BE2C (cell line): Measurements from ENCODE around the gene NDUFA5.
"Not testable (repeated sequence)": the region's sequence is repeated elsewhere in the genome, so short reads cannot be mapped to it uniquely, and the experiment has no call there.

Experiments used
- DNase-seq: peaks from one replicate; pipeline ENCODE4 v3.0.0-alpha.2; 2020
- H3K27me3 ChIP-seq: fragments of 250-450 bp; sonication (Bioruptor Pico); 2 replicates; pipeline ENCODE4 v1.5.1; 2020; ENCODE audit warnings: mild to moderate bottlenecking
- H3K36me3 ChIP-seq: fragments of 250-450 bp; sonication (Bioruptor Pico); 2 replicates; pipeline ENCODE4 v1.5.1; 2020; ENCODE audit warnings: mild to moderate bottlenecking
- H3K4me1 ChIP-seq: fragments of 250-450 bp; sonication (Bioruptor Pico); 2 replicates; pipeline ENCODE4 v1.5.1; 2020
- H3K4me3 ChIP-seq: 2 replicates; pipeline ENCODE4 v1.5.1; 2011; ENCODE audit warnings: low read depth, low read length
- H3K9me3 ChIP-seq: fragments of 250-450 bp; sonication (Bioruptor Pico); 2 replicates; pipeline ENCODE4 v1.5.1; 2020
- TF ChIP-seq, protein P1 (sequence below): IDR thresholded peaks from 2 replicates; pipeline ENCODE4 v1.5.1; 2012; ENCODE audit warnings: mild to moderate bottlenecking, low read depth, low read length

The NDUFA5 gene

DNA sequence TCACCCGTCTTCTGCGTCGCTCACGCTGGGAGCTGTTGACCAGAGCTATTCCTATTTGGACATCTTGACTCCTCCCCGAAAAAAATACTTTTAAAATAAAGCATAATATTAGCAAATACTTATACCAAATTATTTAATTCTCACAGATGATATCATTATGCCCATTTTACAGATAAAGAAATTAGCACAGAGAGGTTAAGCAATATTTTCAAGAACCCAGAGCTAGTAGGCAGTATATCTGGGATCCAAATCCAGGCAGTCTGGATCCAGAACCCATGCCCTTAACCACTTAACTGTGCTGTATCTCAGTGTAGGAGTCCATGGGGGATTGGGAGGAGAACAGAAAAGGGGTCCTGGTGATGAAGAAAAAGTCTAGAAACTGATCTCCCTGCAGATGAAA lies 29.4 kb downstream of the NDUFA5 start:
- no peak for DNase-seq
- H3K4me3 ChIP-seq, result no peak overlapping the region
- H3K36me3 ChIP-seq, result no peaks in the 10 kb centered on the region
- H3K9me3 ChIP-seq, result no peaks in the 10 kb centered on the region
- no peaks in the 10 kb centered on the region for H3K4me1 ChIP-seq
- no peaks in the 10 kb centered on the region for H3K27me3 ChIP-seq
- TF ChIP-seq, protein P1, sequence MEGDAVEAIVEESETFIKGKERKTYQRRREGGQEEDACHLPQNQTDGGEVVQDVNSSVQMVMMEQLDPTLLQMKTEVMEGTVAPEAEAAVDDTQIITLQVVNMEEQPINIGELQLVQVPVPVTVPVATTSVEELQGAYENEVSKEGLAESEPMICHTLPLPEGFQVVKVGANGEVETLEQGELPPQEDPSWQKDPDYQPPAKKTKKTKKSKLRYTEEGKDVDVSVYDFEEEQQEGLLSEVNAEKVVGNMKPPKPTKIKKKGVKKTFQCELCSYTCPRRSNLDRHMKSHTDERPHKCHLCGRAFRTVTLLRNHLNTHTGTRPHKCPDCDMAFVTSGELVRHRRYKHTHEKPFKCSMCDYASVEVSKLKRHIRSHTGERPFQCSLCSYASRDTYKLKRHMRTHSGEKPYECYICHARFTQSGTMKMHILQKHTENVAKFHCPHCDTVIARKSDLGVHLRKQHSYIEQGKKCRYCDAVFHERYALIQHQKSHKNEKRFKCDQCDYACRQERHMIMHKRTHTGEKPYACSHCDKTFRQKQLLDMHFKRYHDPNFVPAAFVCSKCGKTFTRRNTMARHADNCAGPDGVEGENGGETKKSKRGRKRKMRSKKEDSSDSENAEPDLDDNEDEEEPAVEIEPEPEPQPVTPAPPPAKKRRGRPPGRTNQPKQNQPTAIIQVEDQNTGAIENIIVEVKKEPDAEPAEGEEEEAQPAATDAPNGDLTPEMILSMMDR, result no peak

- not testable (repeated sequence) for H3K4me3 ChIP-seq, H3K4me1 ChIP-seq
Measured at GRCh38 chr7:123527712-123528225, 29.8 kb downstream of the NDUFA5 start.

DNA sequence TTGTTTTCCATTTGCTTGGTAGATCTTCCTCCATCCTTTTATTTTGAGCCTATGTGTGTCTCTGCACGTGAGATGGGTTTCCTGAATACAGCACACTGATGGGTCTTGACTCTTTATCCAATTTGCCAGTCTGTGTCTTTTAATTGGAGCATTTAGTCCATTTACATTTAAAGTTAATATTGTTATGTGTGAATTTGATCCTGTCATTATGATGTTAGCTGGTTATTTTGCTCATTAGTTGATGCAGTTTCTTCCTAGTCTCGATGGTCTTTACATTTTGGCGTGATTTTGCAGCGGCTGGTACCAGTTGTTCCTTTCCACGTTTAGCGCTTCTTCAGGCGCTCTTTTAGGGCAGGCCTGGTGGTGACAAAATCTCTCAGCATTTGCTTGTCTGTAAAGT lies 31.1 kb downstream of the NDUFA5 start:
- not testable (repeated sequence) for H3K36me3 ChIP-seq, H3K4me3 ChIP-seq, H3K4me1 ChIP-seq, H3K9me3 ChIP-seq, H3K27me3 ChIP-seq, DNase-seq

More at GRCh38 chr7:123527712-123528225, 29.8 kb downstream of the NDUFA5 start:
- H3K9me3 ChIP-seq, H3K36me3 ChIP-seq, H3K27me3 ChIP-seq, DNase-seq: not testable (repeated sequence)

GRCh38 chr7:123522066-123522465 lies 35.6 kb downstream of the NDUFA5 start:
- Histone ChIP-seq H3K4me3 (no peak overlapping the region), H3K27me3 (no peaks in the 10 kb centered on the region), H3K9me3 (no peaks in the 10 kb centered on the region), H3K36me3 (no peaks in the 10 kb centered on the region), H3K4me1 (no peaks in the 10 kb centered on the region)
- DNase-seq, result no peak
- TF ChIP-seq, protein P1, result no peak

DNA sequence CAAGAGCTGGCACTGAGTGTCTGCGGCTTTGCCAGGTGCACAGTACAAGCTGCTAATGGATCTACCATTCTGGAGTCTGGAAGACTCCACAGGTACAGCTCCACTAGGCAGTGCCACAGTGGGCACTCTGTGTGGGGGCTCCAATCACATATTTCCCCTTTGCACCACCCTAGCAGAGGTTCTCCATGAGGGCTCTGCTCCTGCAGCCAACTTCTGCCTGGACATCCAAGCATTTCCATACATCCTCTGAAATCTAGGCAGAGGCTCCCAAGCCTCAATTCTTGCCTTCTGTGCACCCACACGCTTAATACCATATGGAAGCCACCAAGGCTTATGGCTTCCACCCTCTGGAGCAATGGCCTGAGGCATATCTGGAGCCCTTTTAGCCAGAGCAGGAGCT lies 52.4 kb downstream of the NDUFA5 start:
- H3K4me1 ChIP-seq, result no peaks in the 10 kb centered on the region
- H3K4me3 ChIP-seq, result no peak overlapping the region
- no peaks in the 10 kb centered on the region for H3K9me3 ChIP-seq
- no peaks in the 10 kb centered on the region for H3K36me3 ChIP-seq
- no peak for DNase-seq
- TF ChIP-seq, protein P1, result no peak
- no peaks in the 10 kb centered on the region for H3K27me3 ChIP-seq

GRCh38 chr7:123502201-123502600 lies 55.4 kb downstream of the NDUFA5 start:
- Histone ChIP-seq H3K36me3 (no peaks in the 10 kb centered on the region), H3K4me3 (no peak overlapping the region), H3K4me1 (no peaks in the 10 kb centered on the region), H3K9me3 (no peaks in the 10 kb centered on the region), H3K27me3 (no peaks in the 10 kb centered on the region)
- no peak for DNase-seq
- TF ChIP-seq, protein P1, result no peak

DNA sequence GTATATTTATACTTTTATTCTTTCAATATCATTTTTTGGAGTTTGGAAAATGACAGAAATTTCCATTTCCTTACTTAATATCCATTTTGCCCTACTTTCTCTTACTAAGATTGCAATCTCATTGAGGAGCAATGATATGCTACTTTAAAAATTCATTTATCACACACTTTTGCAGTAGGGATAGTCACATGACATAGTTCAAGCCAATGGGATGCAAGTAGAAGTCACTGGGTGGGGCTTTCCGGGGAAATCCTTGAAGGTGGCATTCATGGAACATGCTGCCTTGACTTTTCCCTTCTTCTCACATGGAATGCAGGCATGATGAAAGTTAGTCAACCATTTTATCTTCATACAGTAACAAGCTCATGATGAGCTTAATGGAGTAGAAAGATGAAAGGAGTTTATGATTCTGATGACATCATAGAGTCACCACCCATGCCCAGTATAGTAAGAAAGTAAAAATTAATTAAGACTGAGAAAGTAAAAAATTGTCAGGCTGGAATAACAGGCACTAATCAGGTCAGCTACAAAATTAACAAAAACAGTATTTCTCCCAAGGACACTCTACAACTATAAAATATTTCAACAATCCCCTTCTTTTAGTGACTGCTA lies 56.6 kb downstream of the NDUFA5 start:
- no peaks in the 10 kb centered on the region for H3K27me3 ChIP-seq
- H3K36me3 ChIP-seq, result no peaks in the 10 kb centered on the region
- TF ChIP-seq, protein P1, result no peak
- H3K4me3 ChIP-seq, result no peak overlapping the region
- H3K4me1 ChIP-seq, result no peaks in the 10 kb centered on the region
- no peak for DNase-seq
- no peaks in the 10 kb centered on the region for H3K9me3 ChIP-seq
